CD4-positive, CD25-positive, alpha-beta regulatory T cell (primary cell): ENCODE measurements around the gene RAB11FIP4. TPM values are rescaled to one million over a fixed set of nuclear protein-coding genes. Genes with fewer than 3 reads are reported as not detected.
A peak's percentile ranks its signal among the peaks of the same experiment; 100 is the strongest.

Experiments used
- ATAC-seq, 2 donors: fragments of 150-1000 bp; cut with Tn5 transposase; one replicate each; pipeline ENCODE4 v1.10.0; 2021; ENCODE audit warnings: low read depth in 2 of 2, moderate number of reproducible peaks in 2 of 2, moderate library complexity in 1 of 2
- DNase-seq, 3 donors: peaks; one replicate each; pipeline versions ENCODE4 v3.0.0 to v3.0.0-alpha.2; 2012 to 2022; ENCODE audit warnings: mixed read lengths in 1 of 3
- H3K27ac ChIP-seq: one replicate; pipeline ENCODE4 v1.7.0; 2013; ENCODE audit warnings: mild to moderate bottlenecking, low read length; ENCODE audit not compliant: insufficient read depth, poor library complexity, severe bottlenecking
- H3K27me3 ChIP-seq: one replicate; pipeline ENCODE4 v1.7.0; 2013; ENCODE audit warnings: low read length; ENCODE audit not compliant: control insufficient read depth, insufficient read depth
- H3K36me3 ChIP-seq: one replicate; pipeline ENCODE4 v1.7.0; 2013; ENCODE audit warnings: mild to moderate bottlenecking, low read length, moderate library complexity; ENCODE audit not compliant: control insufficient read depth, insufficient read depth
- H3K4me1 ChIP-seq: 2 replicates; pipeline ENCODE4 v1.7.0; 2013; ENCODE audit warnings: mild to moderate bottlenecking, low read length; ENCODE audit not compliant: insufficient read depth, control insufficient read depth, poor library complexity, severe bottlenecking
- H3K4me3 ChIP-seq: one replicate; pipeline ENCODE4 v1.7.0; 2013; ENCODE audit warnings: low read depth, mild to moderate bottlenecking, low read length, moderate library complexity
- H3K9me3 ChIP-seq, 2 experiments: 1 replicate in 1 of 2; 2 replicates in 1 of 2; pipeline ENCODE4 v1.7.0; 2013; ENCODE audit warnings: low read length in 2 of 2, mild to moderate bottlenecking in 1 of 2, moderate library complexity in 1 of 2; ENCODE audit not compliant: control insufficient read depth in 2 of 2
- H3K27ac Mint-ChIP-seq, 3 donors: one replicate each; pipeline ENCODE4 v1.8.0; 2020 to 2022; ENCODE audit warnings: mild to moderate bottlenecking in 3 of 3, mixed read lengths in 3 of 3, moderate library complexity in 2 of 3
- H3K27me3 Mint-ChIP-seq: one replicate; pipeline ENCODE4 v1.8.0; 2022; ENCODE audit warnings: mild to moderate bottlenecking, mixed read lengths
- H3K36me3 Mint-ChIP-seq: one replicate; pipeline ENCODE4 v1.8.0; 2020; ENCODE audit warnings: mixed read lengths
- H3K4me1 Mint-ChIP-seq, 4 donors: one replicate each; pipeline ENCODE4 v1.8.0; 2020 to 2022; ENCODE audit warnings: mixed read lengths in 4 of 4, mild to moderate bottlenecking in 1 of 4
- H3K4me3 Mint-ChIP-seq, 4 donors: one replicate each; pipeline ENCODE4 v1.8.0; 2020 to 2022; ENCODE audit warnings: mild to moderate bottlenecking in 4 of 4, mixed read lengths in 4 of 4, moderate library complexity in 3 of 4
- H3K9me3 Mint-ChIP-seq, 7 donors: one replicate each; pipeline ENCODE4 v1.8.0; 2020 to 2022; ENCODE audit warnings: mixed read lengths in 7 of 7, mild to moderate bottlenecking in 3 of 7, moderate library complexity in 2 of 7
- polyA plus RNA-seq, 4 donors: library from polyadenylated mRNA; unstranded; fragments of 300-500 nt; fragmentation: Illumina TruSeq; gene quantifications; one replicate each; pipeline ENCODE4 v1.2.3, GENCODE V29; 2021
- total RNA-seq: library from RNA; stranded (reverse); gene quantifications from one replicate; pipeline ENCODE4 v1.2.3, GENCODE V29; 2022

The RAB11FIP4 gene
- total and polyA plus RNA-seq, 5 donors from 2014 or later, result 23.1 to 79.7 (median 23.6) TPM

- H3K27me3 Mint-ChIP-seq, result no peaks in the 10 kb centered on the region
- Histone ChIP-seq H3K9me3 (no peaks in the 10 kb centered on the region), H3K4me1 (peaks cover 68% of the 10 kb centered on the region), H3K27me3 (no peaks in the 10 kb centered on the region), H3K27ac (peak overlapping the region; percentile 90), H3K4me3 (peak overlapping the region; percentile 82), H3K36me3 (no peaks in the 10 kb centered on the region)
- H3K9me3 Mint-ChIP-seq, result no peaks in the 10 kb centered on the region
- H3K4me1 Mint-ChIP-seq, result peaks cover 14 to 69% (median 54%) of the 10 kb centered on the region in 4 donors
- no peaks in the 10 kb centered on the region for H3K36me3 Mint-ChIP-seq
- peak overlapping the region; percentile 87 to 99 (median 96) for H3K27ac Mint-ChIP-seq
- peak overlapping the region; percentile 89 to 97 (median 94) for H3K4me3 Mint-ChIP-seq
- DNase-seq (peak in 2 of 3 donors; percentile 46 to 48), ATAC-seq (no peak)
These were observed 98.0 kb downstream of the RAB11FIP4 start for GRCh38 chr17:31489295-31490018.

GRCh38 chr17:31490019-31490650 is 98.7 kb downstream of the RAB11FIP4 start:
- Mint-ChIP-seq H3K4me3 (peak overlapping the region; percentile 89 to 97 (median 94)), H3K27ac (peak overlapping the region; percentile 87 to 99 (median 96)), H3K4me1 (peaks cover 14 to 75% (median 56%) of the 10 kb centered on the region in 4 donors), H3K36me3 (no peaks in the 10 kb centered on the region), H3K27me3 (no peaks in the 10 kb centered on the region), H3K9me3 (no peaks in the 10 kb centered on the region)
- ATAC-seq, result no peak
- Histone ChIP-seq H3K9me3 (no peaks in the 10 kb centered on the region), H3K27me3 (no peaks in the 10 kb centered on the region), H3K4me1 (peaks cover 75% of the 10 kb centered on the region), H3K4me3 (peak overlapping the region; percentile 82), H3K36me3 (no peaks in the 10 kb centered on the region), H3K27ac (peak overlapping the region; percentile 90)
- DNase-seq, result peak in 1 of 3 donors; percentile 35

GRCh38 chr17:31490671-31491375 is 99.3 kb downstream of the RAB11FIP4 start:
- H3K27me3 ChIP-seq, result no peaks in the 10 kb centered on the region
- Mint-ChIP-seq H3K9me3 (no peaks in the 10 kb centered on the region), H3K4me3 (peak overlapping the region; percentile 89 to 97 (median 94)), H3K36me3 (no peaks in the 10 kb centered on the region), H3K27ac (peak overlapping the region; percentile 96 to 99 (median 96)), H3K27me3 (no peaks in the 10 kb centered on the region), H3K4me1 (peaks cover 14 to 81% (median 61%) of the 10 kb centered on the region in 4 donors)
- H3K4me1 ChIP-seq, result peaks cover 81% of the 10 kb centered on the region
- H3K36me3 ChIP-seq, result no peaks in the 10 kb centered on the region
- peak overlapping the region; percentile 90 for H3K27ac ChIP-seq
- peak overlapping the region; percentile 82 for H3K4me3 ChIP-seq
- H3K9me3 ChIP-seq, result no peaks in the 10 kb centered on the region
- ATAC-seq (no peak), DNase-seq (no peak)

- H3K36me3 ChIP-seq, result no peaks in the 10 kb centered on the region
- peak overlapping the region; percentile 90 for H3K27ac ChIP-seq
- H3K27ac Mint-ChIP-seq, result peak overlapping the region; percentile 96 to 99 (median 96)
- H3K4me1 Mint-ChIP-seq, result peaks cover 14 to 86% (median 60%) of the 10 kb centered on the region in 4 donors
- peaks cover 88% of the 10 kb centered on the region for H3K4me1 ChIP-seq
- no peaks in the 10 kb centered on the region for H3K9me3 ChIP-seq
- ATAC-seq (no peak), DNase-seq (peak in 1 of 3 donors; percentile 33)
- no peaks in the 10 kb centered on the region for H3K27me3 ChIP-seq
- H3K4me3 ChIP-seq, result peak overlapping the region; percentile 19
- H3K9me3 Mint-ChIP-seq, result no peaks in the 10 kb centered on the region
- peak overlapping the region; percentile 89 to 97 (median 94) for H3K4me3 Mint-ChIP-seq
- H3K36me3 Mint-ChIP-seq, result no peaks in the 10 kb centered on the region
- no peaks in the 10 kb centered on the region for H3K27me3 Mint-ChIP-seq
These were observed 100.1 kb downstream of the RAB11FIP4 start for GRCh38 chr17:31491376-31492131.

GRCh38 chr17:31492206-31492605 is 100.7 kb downstream of the RAB11FIP4 start:
- Mint-ChIP-seq H3K27ac (peak overlapping the region; percentile 96 to 99 (median 96)), H3K9me3 (no peaks in the 10 kb centered on the region), H3K27me3 (no peaks in the 10 kb centered on the region), H3K4me3 (peak overlapping the region; percentile 89 to 97 (median 94)), H3K36me3 (no peaks in the 10 kb centered on the region), H3K4me1 (peaks cover 14 to 86% (median 56%) of the 10 kb centered on the region in 4 donors)
- no peaks in the 10 kb centered on the region for H3K9me3 ChIP-seq
- H3K4me1 ChIP-seq, result peaks cover 88% of the 10 kb centered on the region
- no peak for ATAC-seq
- H3K27me3 ChIP-seq, result no peaks in the 10 kb centered on the region
- peak overlapping the region; percentile 19 for H3K4me3 ChIP-seq
- DNase-seq, result no peak
- peak overlapping the region; percentile 90 for H3K27ac ChIP-seq
- no peaks in the 10 kb centered on the region for H3K36me3 ChIP-seq

- Histone ChIP-seq H3K27ac (peak overlapping the region; percentile 90), H3K27me3 (no peaks in the 10 kb centered on the region), H3K4me1 (peaks cover 93% of the 10 kb centered on the region), H3K36me3 (no peaks in the 10 kb centered on the region), H3K4me3 (peak overlapping the region; percentile 59), H3K9me3 (no peaks in the 10 kb centered on the region)
- no peaks in the 10 kb centered on the region for H3K9me3 Mint-ChIP-seq
- H3K27ac Mint-ChIP-seq, result peak overlapping the region; percentile 96 to 99 (median 99)
- DNase-seq (peak in 2 of 3 donors; percentile 35 to 75), ATAC-seq (peak; percentile 10 to 17)
- no peaks in the 10 kb centered on the region for H3K36me3 Mint-ChIP-seq
- peaks cover 14 to 91% (median 59%) of the 10 kb centered on the region in 4 donors for H3K4me1 Mint-ChIP-seq
- H3K27me3 Mint-ChIP-seq, result no peaks in the 10 kb centered on the region
- H3K4me3 Mint-ChIP-seq, result peak overlapping the region; percentile 75 to 97 (median 92)
These were observed 101.6 kb downstream of the RAB11FIP4 start for GRCh38 chr17:31492880-31493655.
